GM15510 (cell line): ENCODE data around the gene SRR.

ENCODE experiments used
- POLR2A ChIP-seq: IDR thresholded peaks from 3 replicates; pipeline ENCODE4 v1.6.1; 2011; ENCODE audit warnings: borderline replicate concordance; ENCODE audit not compliant: insufficient read length; ENCODE audit errors: extremely low read depth

SRR gene, protein sequence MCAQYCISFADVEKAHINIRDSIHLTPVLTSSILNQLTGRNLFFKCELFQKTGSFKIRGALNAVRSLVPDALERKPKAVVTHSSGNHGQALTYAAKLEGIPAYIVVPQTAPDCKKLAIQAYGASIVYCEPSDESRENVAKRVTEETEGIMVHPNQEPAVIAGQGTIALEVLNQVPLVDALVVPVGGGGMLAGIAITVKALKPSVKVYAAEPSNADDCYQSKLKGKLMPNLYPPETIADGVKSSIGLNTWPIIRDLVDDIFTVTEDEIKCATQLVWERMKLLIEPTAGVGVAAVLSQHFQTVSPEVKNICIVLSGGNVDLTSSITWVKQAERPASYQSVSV

DNA sequence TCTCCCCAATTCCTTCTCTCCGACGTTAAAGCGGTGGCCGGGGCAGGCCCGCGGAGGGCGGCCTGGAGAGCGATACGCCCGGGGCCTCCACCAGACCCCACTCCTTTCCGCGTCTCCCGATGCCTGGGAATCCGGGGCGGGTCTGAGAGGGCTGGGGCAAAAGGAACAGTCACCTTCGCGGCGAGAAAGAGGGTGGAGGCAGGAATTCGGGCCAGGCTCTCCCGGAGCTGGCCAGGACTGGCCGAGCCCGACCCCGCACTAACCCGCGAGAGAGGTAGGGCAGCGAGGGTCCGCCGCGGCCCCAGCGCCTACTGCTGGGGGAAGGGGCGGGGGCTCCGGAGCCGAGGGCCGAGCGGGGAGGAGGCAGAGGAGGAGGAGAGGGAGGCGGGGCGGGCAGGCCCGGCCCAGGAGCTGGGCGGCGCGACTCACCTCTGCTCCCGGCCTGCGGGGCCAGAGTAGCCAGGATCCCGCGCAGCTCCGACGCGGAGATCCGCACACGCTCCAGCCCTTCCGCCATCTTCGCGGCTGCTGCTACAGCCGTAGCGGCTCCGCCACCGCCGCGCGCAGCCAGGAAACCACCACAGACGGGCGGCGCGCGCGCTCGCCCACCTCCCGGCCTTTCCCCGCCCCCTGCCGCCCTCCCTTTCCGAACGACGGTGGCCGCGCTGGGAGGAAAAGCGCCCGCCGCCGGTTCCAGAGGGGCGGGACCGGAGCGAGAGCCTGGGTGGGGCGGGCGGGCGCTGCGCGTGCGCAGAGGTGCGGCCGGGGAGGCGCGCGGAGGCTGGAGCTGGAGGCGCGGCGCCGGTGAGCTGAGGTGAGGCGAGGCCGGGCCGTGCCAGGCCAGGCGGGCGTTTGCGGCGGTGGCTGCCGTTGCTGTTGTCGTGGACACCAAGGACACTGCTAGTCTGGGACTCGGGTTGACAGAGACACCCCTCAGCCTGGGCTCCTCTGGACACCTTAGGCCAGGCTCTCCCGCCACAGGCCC lies at the start of gene SRR, which contains the start of gene SMG6:
TSS of gene SRR (plus strand) at position 747 of the 985 bp plus-strand sequence. CDS start 11,611 bp downstream, outside the sequence.
TSS of gene SMG6 (minus strand) at position 582 of the 985 bp plus-strand sequence. CDS start at position 517, 65 bp downstream.
- TF ChIP-seq POLR2A = peak; percentile 86

DNA sequence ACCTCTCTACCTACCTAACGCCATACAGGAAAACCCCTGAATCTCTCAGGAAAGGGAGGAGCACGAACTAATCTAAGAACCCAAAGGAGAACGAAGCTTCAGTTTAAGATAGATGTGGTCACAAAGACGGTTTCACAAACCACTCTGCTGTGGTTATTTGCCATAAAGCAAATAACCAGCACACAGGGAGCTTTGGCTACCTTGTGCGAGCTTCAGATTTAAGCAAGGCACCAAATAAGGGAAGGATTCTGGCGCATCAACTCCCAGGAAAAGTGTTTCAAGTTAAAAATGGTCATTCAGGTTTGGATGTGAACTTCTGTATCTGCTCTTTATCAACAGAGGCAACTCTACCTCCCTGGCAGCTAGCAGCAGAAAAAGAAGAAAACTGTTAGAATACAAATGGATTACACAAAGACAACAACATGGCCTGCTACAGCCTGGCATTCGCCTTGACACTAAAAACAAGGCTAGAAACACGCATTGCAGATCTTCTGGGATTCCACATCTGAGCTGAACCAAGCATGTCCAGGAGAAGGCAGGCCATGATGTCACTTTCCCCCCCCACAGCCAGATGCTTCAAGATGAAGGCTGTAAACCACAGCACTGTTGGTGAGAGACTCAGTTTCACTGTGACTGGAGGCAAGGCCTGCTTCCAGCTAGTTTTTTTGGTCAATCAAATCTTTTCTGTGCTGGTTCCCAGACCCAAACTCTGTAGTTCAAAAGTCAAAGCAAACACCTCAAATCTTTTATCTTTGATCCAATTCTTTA lies 43.8 kb upstream of the SRR start:
- peak; percentile 31 for TF ChIP-seq POLR2A

DNA sequence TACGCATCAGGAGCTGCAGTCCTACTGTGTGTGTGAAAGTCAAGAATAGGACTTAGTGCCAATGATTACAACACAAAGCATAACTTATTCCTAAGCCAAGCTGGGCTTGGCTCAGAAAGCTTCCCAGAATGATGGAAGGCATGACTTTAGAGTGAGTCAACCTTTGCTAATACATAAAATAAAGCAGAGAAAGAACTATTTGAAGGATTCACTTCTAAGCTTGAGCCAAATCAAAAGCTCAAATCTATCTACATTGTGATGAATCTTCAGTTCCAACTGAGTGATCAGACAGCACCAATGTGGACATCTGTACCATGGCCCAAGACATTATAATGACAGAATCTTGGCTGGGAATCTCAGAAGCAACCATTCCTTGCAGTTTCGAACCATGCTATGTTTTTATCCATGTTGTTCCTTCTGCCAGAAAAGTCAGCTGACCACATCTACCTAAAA lies 41.6 kb upstream of the SRR start:
- TF ChIP-seq POLR2A = no peak

DNA sequence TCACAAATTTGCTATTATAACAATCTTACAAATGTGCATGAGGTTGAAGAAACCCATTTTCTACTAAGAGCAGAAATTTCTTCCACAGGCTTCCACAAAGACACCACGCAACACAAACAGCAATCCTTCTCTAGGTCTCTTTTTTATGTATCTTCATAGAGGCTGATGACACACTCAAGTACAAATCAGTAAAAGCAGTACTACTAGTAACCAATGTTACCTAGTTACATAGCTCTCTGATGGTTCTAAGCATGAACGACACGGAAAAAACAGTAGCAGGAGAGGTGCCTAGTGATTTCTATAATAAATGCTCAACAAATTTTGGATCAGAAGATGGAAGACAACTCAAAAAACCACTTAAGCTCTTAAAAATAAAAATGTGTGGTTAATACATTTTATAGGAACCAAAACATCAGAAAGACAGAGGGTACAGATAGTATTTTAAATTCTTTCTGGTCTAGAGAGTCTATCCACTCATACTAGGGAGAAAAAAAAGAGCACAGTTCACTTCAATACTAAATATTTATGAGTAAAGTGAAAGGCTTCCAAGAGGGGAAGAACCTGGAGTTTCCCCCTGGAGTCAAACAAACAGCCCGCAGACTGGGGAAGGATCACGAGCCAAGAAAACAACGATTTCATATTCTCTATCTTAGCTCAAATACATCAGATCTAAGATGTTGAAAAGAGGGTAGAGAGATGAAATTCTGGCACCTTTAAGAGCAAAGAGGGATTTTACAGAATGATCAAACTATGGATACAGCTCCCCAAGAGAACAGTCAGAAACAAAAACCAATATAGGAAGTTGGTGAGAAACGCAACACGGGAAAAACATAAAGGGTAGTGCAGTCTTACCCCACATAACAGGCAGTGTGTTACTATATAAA lies 40.3 kb upstream of the SRR start:
- no peak for TF ChIP-seq POLR2A

DNA sequence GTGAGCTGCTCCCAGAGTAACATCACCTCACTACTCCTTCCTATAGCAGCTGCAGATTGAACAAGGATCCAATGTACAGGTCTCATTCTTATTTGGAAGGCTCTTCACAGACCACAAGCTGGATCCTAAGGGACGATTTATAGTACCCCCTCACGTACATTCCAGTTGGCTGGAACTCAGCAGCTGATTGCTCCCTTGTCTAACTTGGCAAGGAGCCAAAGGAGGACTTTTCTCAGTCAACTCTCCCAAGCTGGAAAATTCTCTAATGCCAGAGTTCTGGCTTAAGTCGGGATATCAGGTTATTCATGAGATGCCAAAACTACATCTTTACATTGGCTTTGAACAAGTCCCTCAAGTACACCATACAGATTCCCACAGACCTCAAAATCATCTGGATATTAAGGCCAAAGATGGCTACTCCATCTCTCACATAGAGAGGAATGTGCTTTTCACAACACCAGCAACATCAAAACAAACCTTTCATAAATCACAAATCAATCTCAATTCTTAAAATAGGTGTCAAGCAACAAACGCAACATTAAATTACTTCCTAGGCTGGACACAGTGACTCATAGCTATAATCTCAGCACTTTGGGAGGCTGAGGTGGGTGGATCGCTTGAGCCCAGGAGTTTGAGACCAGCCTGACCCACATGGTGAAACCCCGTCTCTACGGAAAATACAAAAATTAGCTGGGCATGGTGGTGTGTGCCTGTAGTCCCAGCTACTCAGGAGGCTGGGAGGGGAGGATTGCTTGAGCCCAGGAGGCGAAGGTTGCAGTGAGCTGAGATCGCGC lies 39.5 kb upstream of the SRR start:
- no peak for TF ChIP-seq POLR2A

DNA sequence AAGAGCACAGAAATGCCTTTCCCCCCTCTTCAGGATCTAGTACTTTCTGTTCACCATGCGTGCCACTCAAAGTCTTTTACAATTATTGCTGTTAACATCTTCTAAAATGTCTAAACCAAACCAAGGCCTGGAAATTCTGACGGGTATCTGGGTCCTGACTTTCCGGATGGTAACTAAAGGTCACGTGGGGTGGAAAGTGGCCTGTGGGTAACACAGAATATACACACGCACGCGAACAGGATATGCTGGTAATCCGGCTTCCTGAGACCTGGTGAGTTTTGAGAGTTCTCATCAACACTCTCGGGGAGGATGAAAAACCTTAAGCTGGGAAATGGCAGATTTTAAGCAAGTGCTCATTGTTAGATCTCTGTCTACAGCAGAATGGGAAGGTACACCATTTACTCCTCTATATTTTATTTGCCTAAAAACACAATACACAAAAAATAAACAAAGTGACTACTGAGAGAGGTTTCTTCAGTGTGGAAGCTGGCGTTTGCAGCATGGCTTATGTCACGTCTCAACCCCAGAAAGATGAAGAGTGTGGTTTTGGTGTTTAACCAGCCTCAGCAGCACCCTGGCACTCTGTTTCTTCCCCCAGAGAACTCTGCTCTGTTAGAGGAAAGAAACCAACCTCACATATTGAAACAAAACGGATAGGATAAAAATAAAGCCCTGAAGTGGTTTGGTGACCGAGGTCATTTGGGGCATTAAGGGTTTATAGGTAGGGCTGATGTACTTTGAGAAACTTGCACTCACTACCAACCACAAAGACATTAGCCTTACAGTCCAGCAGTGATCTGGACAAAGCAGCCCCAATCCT lies 37.5 kb upstream of the SRR start:
- TF ChIP-seq POLR2A = peak; percentile 11

DNA sequence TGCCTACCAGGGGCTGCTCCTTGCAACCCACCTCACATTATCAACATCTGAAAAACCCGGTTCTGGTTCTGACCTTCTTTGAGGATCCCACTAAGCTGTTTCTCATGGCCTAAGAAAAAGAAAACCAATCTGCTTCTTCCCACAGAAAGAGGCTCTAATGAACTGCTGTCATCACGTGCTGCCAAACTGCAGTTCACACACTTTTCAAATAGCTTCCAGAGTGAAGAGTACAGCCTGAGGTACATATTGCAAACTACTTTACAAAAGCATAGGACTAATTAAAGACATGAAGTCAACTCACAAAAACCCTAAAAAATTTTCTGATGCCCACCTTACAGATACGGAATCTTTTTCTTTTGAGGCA lies 36.9 kb upstream of the SRR start:
- no peak for TF ChIP-seq POLR2A

DNA sequence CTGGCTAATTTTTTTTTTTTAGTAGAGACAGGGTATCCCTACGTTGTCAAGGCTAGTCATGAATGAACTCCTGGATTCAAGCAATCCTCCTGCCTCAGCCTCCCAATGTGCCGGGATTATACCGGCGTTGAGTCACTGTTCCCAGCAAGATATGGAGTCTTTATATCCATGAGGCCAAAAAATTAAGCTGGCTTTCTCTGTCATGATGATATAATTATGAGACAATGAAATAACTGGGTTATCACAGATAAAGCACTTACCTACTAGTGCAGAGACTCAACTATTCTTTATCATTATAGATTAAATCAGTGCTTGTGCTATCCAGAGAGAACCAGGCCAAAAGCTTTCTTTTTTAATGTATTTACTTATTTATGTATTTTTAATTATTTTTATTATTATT lies 36.4 kb upstream of the SRR start:
- no peak for TF ChIP-seq POLR2A

DNA sequence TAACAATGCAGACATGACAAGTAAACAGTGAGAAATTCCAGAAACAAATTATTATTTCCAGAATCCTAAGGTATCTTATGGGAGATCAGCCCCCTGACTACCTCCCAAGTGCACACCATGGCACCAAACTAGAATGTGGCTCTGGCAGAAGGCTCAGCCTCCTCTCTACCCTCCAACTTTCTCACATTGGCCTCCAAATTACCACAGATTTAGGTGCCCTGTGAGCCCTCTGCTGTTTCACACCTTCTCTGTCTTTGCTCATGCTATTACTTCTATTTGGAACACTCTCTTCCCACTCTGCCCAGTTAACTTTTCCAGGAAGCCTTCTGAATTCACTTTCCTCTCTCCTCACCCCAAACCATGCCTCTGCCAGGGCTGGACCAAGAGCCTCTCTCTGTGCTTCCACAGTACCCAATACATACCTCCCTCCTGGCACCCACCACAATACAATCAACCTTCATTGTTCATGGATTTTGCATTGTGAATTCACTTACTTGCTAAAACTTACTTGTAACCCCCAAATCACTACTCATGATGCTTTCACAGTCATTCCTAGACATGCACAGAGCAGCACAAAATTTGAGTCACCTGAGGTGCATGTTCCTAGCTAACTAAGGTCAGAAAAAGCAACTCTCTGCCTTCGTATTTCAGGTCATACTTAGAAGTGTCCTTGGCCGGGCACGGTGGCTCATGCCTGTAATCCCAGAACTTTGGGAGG lies 31.6 kb upstream of the SRR start:
- no peak for TF ChIP-seq POLR2A

DNA sequence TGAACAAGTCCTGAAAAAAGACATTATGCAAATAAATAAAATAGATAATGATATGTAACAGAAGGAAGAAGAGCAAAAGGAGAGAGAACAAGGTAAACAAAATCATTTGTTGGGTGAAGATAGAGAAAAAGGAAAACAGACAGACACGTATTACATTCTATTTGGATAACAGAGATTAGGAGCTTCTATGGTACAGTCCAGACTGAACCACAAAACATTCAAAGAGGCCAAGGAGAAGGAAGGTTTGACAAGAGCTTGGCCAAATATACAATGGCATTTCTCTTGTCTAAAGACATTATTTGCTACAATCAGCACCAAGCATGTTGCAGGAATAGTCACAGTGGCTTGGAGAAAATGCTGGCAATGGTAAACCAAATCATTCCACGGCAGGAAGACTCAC lies 29.3 kb upstream of the SRR start:
- TF ChIP-seq POLR2A = no peak

DNA sequence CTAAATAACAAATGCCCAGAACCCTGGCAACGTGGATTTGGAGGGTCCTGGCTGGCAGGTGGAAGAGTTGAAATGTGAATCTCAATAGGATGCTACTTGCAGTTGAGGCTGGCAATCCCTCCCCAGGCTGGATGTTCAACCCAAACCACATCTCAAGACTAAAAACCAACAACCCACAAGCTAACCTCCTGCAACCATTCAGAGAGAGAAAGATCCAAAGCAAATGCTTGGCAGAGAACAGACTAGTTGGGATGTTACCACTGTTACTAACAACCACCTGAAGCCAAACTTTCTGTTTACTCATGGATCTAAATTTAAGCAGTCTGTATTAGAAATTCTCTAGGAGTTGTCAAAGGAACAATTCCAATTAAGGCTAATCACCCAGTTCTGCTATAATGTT lies 28.0 kb upstream of the SRR start:
- TF ChIP-seq POLR2A = no peak
